Measurements from ENCODE around the gene MASP2. TPM values are rescaled to one million over a fixed set of nuclear protein-coding genes. Genes with fewer than 3 reads are reported as not detected.

MASP2 gene
- polyA plus RNA-seq, 1 of the 3 experiments (the other 2 are of a cell fraction), result not detected

DNA sequence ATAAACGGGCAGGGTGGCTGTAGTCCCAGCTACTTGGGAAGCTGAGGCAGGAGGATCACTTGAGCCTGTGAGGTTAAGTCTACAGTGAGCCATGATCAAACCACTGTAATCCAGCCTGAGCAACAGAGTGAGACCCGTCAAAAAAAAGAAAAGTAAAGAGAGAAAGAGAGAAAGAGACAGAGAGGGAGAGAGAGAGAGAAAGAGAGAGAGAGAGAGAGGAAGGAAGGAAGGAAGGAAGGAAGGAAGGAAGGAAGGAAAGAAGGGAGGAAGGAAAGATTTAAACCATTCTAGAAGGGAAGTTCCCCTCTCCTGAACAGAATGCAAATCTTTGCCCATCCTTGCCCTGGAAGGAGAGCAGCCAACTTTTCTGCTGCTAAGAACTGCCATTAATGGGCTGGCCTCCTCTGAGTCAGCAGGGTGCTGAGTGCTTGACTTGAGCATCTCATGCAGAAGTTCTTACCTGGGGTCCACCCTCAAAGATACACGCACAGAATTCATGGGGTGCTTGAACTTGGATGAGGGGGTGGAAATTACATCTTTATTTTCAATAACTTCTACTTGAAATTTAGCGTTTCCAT is 59.1 kb downstream of the MASP2 start (continued):
- TF ChIP-seq, protein P1, sequence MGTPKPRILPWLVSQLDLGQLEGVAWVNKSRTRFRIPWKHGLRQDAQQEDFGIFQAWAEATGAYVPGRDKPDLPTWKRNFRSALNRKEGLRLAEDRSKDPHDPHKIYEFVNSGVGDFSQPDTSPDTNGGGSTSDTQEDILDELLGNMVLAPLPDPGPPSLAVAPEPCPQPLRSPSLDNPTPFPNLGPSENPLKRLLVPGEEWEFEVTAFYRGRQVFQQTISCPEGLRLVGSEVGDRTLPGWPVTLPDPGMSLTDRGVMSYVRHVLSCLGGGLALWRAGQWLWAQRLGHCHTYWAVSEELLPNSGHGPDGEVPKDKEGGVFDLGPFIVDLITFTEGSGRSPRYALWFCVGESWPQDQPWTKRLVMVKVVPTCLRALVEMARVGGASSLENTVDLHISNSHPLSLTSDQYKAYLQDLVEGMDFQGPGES (IDR thresholded peaks at IDR 0.05; ENCODE audit: low read depth, low read length), result no peak
- TF ChIP-seq GATA2 (CRISPR knock-in tag; IDR thresholded peaks at IDR 0.05) (no peak), EP300 (IDR thresholded peaks at IDR 0.05; ENCODE audit: borderline replicate concordance in 1 of 2, low read depth in 1 of 2, low read length in 1 of 2) (no peak), SIN3A (IDR thresholded peaks at IDR 0.05; ENCODE audit: borderline replicate concordance, low read depth, low read length) (no peak)

DNA sequence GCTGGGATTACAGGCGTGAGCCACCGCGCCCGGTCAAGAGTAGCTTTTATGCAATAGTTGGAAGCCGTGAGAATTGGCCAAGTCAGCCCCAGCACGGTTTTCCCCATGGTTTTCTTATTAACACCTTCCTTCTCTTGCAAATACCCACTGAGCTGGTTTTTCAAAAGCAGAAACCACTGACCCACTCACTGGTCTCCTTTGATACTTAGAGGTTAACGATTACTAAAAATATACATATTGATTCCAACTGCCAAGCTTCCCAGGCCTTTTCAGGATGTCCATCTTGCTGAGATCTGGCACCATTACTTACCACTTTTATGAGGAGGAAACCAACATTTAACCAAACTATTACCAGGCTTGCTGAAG is 60.5 kb downstream of the MASP2 start:
- no peaks in the 10 kb centered on the region for H4K20me1 ChIP-seq (ENCODE audit: insufficient read depth)
- 83% methylated on average over 4 of the region's 7 CpGs for WGBS (ENCODE audit: low lambda C conversion rate)

More for the DNA sequence above, 60.5 kb downstream of the MASP2 start:
- Histone ChIP-seq H3K27ac (ENCODE audit: low read depth in 2 of 2, low read length in 1 of 2) (no peak overlapping the region), H3K4me1 (ENCODE audit: control insufficient read depth in 1 of 2, insufficient read depth in 2 of 2, low read depth in 1 of 2, low read length in 1 of 2) (no peaks in the 10 kb centered on the region), H3K9ac (no peak overlapping the region), H3K9me2 (no peaks in the 10 kb centered on the region), H3F3A (replicated peaks; ENCODE audit: insufficient read depth) (no peaks in the 10 kb centered on the region), H3K9me3 (no peaks in the 10 kb centered on the region), H3K36me3 (replicated peaks in 1 of 2; ENCODE audit: control insufficient read depth in 1 of 2, insufficient read depth in 2 of 2, low read length in 1 of 2) (no peaks in the 10 kb centered on the region), H3K4me2 (no peak overlapping the region), H3K79me2 (ENCODE audit: insufficient read depth) (no peaks in the 10 kb centered on the region), H3K27me3 (ENCODE audit: insufficient read depth) (no peaks in the 10 kb centered on the region), H2AFZ (ENCODE audit: low read depth) (no peak overlapping the region), H3K4me3 (ENCODE audit: low read depth in 2 of 2, low read length in 1 of 2) (no peak overlapping the region)
- TF ChIP-seq, protein P2, sequence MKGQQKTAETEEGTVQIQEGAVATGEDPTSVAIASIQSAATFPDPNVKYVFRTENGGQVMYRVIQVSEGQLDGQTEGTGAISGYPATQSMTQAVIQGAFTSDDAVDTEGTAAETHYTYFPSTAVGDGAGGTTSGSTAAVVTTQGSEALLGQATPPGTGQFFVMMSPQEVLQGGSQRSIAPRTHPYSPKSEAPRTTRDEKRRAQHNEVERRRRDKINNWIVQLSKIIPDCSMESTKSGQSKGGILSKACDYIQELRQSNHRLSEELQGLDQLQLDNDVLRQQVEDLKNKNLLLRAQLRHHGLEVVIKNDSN (IDR thresholded peaks at IDR 0.05; ENCODE audit: borderline replicate concordance, low read depth), result no peak
- TF ChIP-seq, protein P3, sequence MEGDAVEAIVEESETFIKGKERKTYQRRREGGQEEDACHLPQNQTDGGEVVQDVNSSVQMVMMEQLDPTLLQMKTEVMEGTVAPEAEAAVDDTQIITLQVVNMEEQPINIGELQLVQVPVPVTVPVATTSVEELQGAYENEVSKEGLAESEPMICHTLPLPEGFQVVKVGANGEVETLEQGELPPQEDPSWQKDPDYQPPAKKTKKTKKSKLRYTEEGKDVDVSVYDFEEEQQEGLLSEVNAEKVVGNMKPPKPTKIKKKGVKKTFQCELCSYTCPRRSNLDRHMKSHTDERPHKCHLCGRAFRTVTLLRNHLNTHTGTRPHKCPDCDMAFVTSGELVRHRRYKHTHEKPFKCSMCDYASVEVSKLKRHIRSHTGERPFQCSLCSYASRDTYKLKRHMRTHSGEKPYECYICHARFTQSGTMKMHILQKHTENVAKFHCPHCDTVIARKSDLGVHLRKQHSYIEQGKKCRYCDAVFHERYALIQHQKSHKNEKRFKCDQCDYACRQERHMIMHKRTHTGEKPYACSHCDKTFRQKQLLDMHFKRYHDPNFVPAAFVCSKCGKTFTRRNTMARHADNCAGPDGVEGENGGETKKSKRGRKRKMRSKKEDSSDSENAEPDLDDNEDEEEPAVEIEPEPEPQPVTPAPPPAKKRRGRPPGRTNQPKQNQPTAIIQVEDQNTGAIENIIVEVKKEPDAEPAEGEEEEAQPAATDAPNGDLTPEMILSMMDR (IDR thresholded peaks at IDR 0.05), result no peak
- TF ChIP-seq FOXM1 (IDR thresholded peaks at IDR 0.05; ENCODE audit: low read depth), result no peak
- no peak for TF ChIP-seq RCOR1 (IDR thresholded peaks at IDR 0.05; ENCODE audit: low read length)
- TF ChIP-seq, protein P4, sequence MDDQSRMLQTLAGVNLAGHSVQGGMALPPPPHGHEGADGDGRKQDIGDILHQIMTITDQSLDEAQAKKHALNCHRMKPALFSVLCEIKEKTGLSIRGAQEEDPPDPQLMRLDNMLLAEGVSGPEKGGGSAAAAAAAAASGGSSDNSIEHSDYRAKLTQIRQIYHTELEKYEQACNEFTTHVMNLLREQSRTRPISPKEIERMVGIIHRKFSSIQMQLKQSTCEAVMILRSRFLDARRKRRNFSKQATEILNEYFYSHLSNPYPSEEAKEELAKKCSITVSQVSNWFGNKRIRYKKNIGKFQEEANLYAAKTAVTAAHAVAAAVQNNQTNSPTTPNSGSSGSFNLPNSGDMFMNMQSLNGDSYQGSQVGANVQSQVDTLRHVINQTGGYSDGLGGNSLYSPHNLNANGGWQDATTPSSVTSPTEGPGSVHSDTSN (IDR thresholded peaks at IDR 0.05), result no peak
- no peak for TF ChIP-seq TAF1 (IDR thresholded peaks at IDR 0.05; ENCODE audit: borderline replicate concordance, low read depth, low read length)
- TF ChIP-seq, protein P5, sequence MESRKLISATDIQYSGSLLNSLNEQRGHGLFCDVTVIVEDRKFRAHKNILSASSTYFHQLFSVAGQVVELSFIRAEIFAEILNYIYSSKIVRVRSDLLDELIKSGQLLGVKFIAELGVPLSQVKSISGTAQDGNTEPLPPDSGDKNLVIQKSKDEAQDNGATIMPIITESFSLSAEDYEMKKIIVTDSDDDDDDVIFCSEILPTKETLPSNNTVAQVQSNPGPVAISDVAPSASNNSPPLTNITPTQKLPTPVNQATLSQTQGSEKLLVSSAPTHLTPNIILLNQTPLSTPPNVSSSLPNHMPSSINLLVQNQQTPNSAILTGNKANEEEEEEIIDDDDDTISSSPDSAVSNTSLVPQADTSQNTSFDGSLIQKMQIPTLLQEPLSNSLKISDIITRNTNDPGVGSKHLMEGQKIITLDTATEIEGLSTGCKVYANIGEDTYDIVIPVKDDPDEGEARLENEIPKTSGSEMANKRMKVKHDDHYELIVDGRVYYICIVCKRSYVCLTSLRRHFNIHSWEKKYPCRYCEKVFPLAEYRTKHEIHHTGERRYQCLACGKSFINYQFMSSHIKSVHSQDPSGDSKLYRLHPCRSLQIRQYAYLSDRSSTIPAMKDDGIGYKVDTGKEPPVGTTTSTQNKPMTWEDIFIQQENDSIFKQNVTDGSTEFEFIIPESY (IDR thresholded peaks at IDR 0.05; ENCODE audit: borderline replicate concordance, low read depth), result no peak
- no peak for TF ChIP-seq NFIC (IDR thresholded peaks at IDR 0.05; ENCODE audit: borderline replicate concordance)
- TF ChIP-seq, protein P6, sequence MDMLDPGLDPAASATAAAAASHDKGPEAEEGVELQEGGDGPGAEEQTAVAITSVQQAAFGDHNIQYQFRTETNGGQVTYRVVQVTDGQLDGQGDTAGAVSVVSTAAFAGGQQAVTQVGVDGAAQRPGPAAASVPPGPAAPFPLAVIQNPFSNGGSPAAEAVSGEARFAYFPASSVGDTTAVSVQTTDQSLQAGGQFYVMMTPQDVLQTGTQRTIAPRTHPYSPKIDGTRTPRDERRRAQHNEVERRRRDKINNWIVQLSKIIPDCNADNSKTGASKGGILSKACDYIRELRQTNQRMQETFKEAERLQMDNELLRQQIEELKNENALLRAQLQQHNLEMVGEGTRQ (IDR thresholded peaks at IDR 0.05; ENCODE audit: borderline replicate concordance, low read depth, low read length), result no peak
- no peak for TF ChIP-seq FOSL2 (IDR thresholded peaks at IDR 0.05; ENCODE audit: borderline replicate concordance, low read depth)
- no peak for TF ChIP-seq EZH2phosphoT487 (IDR thresholded peaks at IDR 0.05; ENCODE audit: borderline replicate concordance, low read depth)
- TF ChIP-seq ELF1 (IDR thresholded peaks at IDR 0.05), result no peak
- no peak for TF ChIP-seq MXI1 (IDR thresholded peaks at IDR 0.05; ENCODE audit: low read depth, low read length)
- TF ChIP-seq GABPA (IDR thresholded peaks at IDR 0.05; ENCODE audit: low read depth), result no peak
- no peak for TF ChIP-seq GATA2 (CRISPR knock-in tag; IDR thresholded peaks at IDR 0.05)
- no peak for DNase-seq
- CTCF ChIA-PET, result interaction anchor here (1.5 kb wide), 1 partner anchor 25 kb away, joined by 3 read pairs; no protein-coding TSS in a partner anchor
- POLR2A ChIA-PET, result interaction anchor here (0.6 to 1.1 kb wide), 2 partner anchors 34 to 558 kb away, joined by 3 read pairs; no protein-coding TSS in a partner anchor

Data from SK-N-SH (cell line).